Gastrocnemius medialis (tissue), 4 donors: ENCODE measurements around the gene CEBPA. TPM values are rescaled to one million over a fixed set of nuclear protein-coding genes. Genes with fewer than 3 reads are reported as not detected.
"Not testable (repeated sequence)": the region's sequence is repeated elsewhere in the genome, so short reads cannot be mapped to it uniquely, and the experiment has no call there.

Experiments
- ATAC-seq, 2 donors: fragments of 150-250 bp; one replicate each; pipeline ENCODE4 v1.9.1; 2016
- DNase-seq, 2 donors: peaks; one replicate each; pipeline ENCODE4 v3.0.0-alpha.2; 2019
- H3K27ac ChIP-seq, 4 donors: fragments of 200-600 bp; sonication (generic); 1 replicate in 1 of 4; 2 replicates in 3 of 4; pipeline ENCODE4 v1.5.1; 2016 to 2018; ENCODE audit warnings: mild to moderate bottlenecking in 2 of 4, moderate library complexity in 1 of 4
- H3K27me3 ChIP-seq, 3 donors: fragments of 200-600 bp; sonication (generic) in 2 of 3; 1 replicate in 1 of 3; 2 replicates in 2 of 3; pipeline versions ENCODE4 v1.5.1 to v1.6.0; 2016 to 2019; ENCODE audit warnings: mild to moderate bottlenecking in 1 of 3, moderate library complexity in 1 of 3
- H3K36me3 ChIP-seq, 2 donors: fragments of 200-600 bp; sonication (generic) in 1 of 2; one replicate each; pipeline ENCODE4 v1.5.1; 2017 to 2018
- H3K4me1 ChIP-seq, 2 donors: fragments of 200-600 bp; sonication (generic) in 1 of 2; one replicate each; pipeline ENCODE4 v1.5.1; 2016 to 2017; ENCODE audit warnings: mild to moderate bottlenecking in 2 of 2
- H3K4me3 ChIP-seq, 4 donors: fragments of 200-600 bp; sonication (generic) in 3 of 4; 1 replicate in 1 of 4; 2 replicates in 3 of 4; pipeline ENCODE4 v1.5.1; 2016 to 2019; ENCODE audit warnings: mild to moderate bottlenecking in 2 of 4
- H3K9me3 ChIP-seq, 3 donors: fragments of 200-600 bp; sonication (generic) in 2 of 3; 1 replicate in 1 of 3; 2 replicates in 2 of 3; pipeline ENCODE4 v1.5.1; 2016 to 2019
- POLR2A ChIP-seq, 2 donors: fragments of 450-650 bp; IDR thresholded peaks; one replicate each; pipeline ENCODE4 v1.6.1; 2017; ENCODE audit warnings: antibody characterized with exemption in 2 of 2, mild to moderate bottlenecking in 2 of 2, moderate library complexity in 2 of 2
- in situ Hi-C, 4 donors: fragments of 200-750 bp; cut with MboI; loops; one replicate each; pipeline versions ENCODE4 v1.15.0 to v1.8.0; 2017; ENCODE audit warnings: low sequenced_read_pairs in 4 of 4
- intact Hi-C: fragments of 100-400 bp; cut with DNase I; formaldehyde crosslinking; loops from one replicate; pipeline ENCODE4 v1.15.1; 2023; ENCODE audit warnings: low total_unique reads
- total RNA-seq, 4 donors: library from RNA; depleted of rRNA; stranded (reverse); fragments of >200 nt; gene quantifications; one replicate each; pipeline versions ENCODE4 v1.1.0 to v1.2.3, GENCODE V29; 2016
- TF ChIP-seq, protein P1 (sequence below), 5 experiments: fragments of 450-650 bp in 3 of 5; fragments of 200-600 bp in 2 of 5; sonication (generic) in 2 of 5; IDR thresholded peaks in 4 of 5; conservative IDR thresholded peaks in 1 of 5; 1 replicate in 4 of 5; 2 replicates in 1 of 5; pipeline ENCODE4 v1.5.1; 2016 to 2019; ENCODE audit warnings: antibody characterized with exemption in 5 of 5, mild to moderate bottlenecking in 3 of 5, moderate library complexity in 3 of 5

CEBPA gene
- total RNA-seq, 4 donors from 2014 or later: 11.9 to 29.9 (median 25.5) TPM

DNA sequence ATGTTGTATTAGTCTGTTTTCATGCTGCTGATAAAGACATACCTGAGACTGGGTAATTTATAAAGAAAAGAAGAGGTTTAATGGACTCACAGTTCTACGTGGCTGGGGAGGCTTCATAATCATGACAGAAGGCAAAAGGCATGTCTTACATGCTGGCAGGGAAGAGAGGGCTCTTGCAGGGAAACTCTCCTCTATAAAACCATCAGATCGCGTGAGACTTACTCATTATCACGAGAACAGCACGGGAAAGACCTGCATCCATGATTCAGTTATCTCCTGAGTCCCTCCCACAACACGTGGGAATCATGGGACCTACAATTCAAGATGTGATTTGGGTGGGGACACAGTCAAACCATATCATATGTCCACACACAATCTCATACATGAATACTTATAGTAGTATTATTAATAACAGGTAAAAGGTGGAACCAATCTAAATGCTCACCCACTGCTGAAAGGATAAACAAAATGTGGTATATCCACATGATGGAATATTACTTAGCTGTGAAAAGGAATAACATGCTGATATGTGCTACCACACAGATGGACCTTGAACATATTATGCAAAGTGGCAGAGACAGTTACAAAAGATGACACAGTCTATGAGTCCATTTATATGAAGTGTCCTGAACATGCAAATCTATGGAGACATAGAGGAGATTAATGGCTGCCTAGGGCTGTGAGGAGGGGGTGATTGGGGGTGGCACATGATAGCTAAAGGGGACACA lies 20.9 kb upstream of the CEBPA start:
- TF ChIP-seq, protein P1, sequence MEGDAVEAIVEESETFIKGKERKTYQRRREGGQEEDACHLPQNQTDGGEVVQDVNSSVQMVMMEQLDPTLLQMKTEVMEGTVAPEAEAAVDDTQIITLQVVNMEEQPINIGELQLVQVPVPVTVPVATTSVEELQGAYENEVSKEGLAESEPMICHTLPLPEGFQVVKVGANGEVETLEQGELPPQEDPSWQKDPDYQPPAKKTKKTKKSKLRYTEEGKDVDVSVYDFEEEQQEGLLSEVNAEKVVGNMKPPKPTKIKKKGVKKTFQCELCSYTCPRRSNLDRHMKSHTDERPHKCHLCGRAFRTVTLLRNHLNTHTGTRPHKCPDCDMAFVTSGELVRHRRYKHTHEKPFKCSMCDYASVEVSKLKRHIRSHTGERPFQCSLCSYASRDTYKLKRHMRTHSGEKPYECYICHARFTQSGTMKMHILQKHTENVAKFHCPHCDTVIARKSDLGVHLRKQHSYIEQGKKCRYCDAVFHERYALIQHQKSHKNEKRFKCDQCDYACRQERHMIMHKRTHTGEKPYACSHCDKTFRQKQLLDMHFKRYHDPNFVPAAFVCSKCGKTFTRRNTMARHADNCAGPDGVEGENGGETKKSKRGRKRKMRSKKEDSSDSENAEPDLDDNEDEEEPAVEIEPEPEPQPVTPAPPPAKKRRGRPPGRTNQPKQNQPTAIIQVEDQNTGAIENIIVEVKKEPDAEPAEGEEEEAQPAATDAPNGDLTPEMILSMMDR (IDR thresholded peaks at IDR 0.05 in 4 of 5, conservative IDR thresholded peaks at IDR 0.05 in 1 of 5): no peak
- TF ChIP-seq POLR2A (IDR thresholded peaks at IDR 0.05): no peak
- Histone ChIP-seq H3K4me3 (no peak overlapping the region), H3K27me3 (no peaks in the 10 kb centered on the region), H3K36me3 (no peaks in the 10 kb centered on the region), H3K9me3 (no peaks in the 10 kb centered on the region), H3K27ac (no peak overlapping the region), H3K4me1 (peaks cover 12 to 15% of the 10 kb centered on the region in 2 donors)
- in situ Hi-C loops (no loop called here), intact Hi-C loops (no loop called here)
- DNase-seq (no peak), ATAC-seq (no peak)

DNA sequence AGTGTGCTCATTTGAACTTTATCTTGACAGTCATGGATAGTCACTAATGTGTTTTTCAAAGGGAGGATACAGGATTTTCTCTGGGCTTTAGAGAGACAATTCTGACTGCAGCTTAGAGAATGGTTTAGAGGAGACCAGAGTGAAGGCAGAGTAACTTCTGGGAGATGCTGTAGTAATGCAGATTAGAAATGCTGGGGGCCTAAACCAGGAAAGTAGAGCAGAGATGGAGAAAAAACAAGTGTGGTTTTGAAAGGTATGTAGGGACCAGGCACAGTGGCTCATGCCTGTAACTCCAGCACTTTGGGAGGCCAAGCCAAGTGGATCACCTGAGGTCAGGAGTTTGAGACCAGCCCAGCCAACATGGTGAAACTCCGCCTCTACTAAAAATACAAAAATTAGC lies 18.3 kb upstream of the CEBPA start:
- Histone ChIP-seq H3K4me3 (no peak overlapping the region), H3K9me3 (no peaks in the 10 kb centered on the region), H3K36me3 (no peaks in the 10 kb centered on the region), H3K27ac (no peak overlapping the region), H3K27me3 (no peaks in the 10 kb centered on the region), H3K4me1 (peaks cover 9 to 13% of the 10 kb centered on the region in 2 donors)
- TF ChIP-seq, protein P1 (IDR thresholded peaks at IDR 0.05 in 4 of 5, conservative IDR thresholded peaks at IDR 0.05 in 1 of 5): no peak
- no peak for TF ChIP-seq POLR2A (IDR thresholded peaks at IDR 0.05)
- DNase-seq: no peak
- ATAC-seq: no peak
- intact Hi-C loops: no loop called here
- in situ Hi-C loops: no loop called here

DNA sequence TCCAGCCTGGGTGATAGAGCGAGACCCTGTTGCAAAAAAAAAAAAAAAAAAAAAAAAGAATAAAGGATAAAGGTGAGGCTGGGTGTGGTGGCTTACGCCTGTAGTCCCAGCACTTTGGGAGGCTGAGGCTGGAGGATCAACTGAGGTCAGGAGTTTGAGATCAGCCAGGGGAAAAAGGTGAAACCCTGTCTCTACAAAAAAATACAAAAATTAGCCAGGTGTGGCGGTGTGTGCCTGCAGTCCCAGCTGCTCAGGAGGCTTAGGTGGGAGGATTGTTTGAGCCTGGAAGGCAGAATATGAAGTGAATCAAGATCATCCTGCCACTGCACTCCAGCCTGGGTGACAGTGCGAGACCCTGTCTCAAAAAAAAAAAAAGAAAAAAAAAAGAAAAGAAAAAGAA lies 15.7 kb upstream of the CEBPA start:
- not testable (repeated sequence) for ATAC-seq

DNA sequence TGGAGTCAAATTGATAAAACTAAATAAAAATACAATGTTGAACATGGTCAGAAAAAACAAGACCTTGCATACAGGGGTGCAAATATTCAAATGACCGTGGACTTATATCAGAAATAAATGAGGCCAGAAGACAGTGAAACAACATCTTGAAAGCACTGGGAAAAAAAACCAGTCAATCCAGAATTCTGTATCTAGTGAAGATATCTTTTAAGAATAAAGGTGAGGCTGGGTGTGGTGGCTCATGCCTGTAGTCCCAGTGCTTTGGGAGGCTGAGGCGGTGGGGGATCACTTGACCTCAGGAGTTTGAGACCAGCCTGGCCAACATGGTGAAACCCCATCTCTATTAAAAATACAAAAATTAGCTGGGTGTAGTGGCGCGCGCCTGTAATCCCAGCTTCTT lies 15.2 kb upstream of the CEBPA start:
- DNase-seq (no peak), ATAC-seq (no peak)
- TF ChIP-seq POLR2A (IDR thresholded peaks at IDR 0.05): no peak
- TF ChIP-seq, protein P1 (IDR thresholded peaks at IDR 0.05 in 4 of 5, conservative IDR thresholded peaks at IDR 0.05 in 1 of 5): no peak
- Histone ChIP-seq H3K9me3 (no peaks in the 10 kb centered on the region), H3K36me3 (no peaks in the 10 kb centered on the region), H3K27me3 (no peaks in the 10 kb centered on the region), H3K27ac (no peak overlapping the region), H3K4me1 (peaks cover 5 to 8% of the 10 kb centered on the region in 2 donors), H3K4me3 (no peak overlapping the region)
- in situ Hi-C loops (no loop called here), intact Hi-C loops (no loop called here)

More for the DNA sequence above, 15.7 kb upstream of the CEBPA start:
- H3K27me3 ChIP-seq, DNase-seq, H3K36me3 ChIP-seq, H3K4me3 ChIP-seq, in situ Hi-C loops, H3K27ac ChIP-seq, intact Hi-C loops, H3K9me3 ChIP-seq, H3K4me1 ChIP-seq: not testable (repeated sequence)

DNA sequence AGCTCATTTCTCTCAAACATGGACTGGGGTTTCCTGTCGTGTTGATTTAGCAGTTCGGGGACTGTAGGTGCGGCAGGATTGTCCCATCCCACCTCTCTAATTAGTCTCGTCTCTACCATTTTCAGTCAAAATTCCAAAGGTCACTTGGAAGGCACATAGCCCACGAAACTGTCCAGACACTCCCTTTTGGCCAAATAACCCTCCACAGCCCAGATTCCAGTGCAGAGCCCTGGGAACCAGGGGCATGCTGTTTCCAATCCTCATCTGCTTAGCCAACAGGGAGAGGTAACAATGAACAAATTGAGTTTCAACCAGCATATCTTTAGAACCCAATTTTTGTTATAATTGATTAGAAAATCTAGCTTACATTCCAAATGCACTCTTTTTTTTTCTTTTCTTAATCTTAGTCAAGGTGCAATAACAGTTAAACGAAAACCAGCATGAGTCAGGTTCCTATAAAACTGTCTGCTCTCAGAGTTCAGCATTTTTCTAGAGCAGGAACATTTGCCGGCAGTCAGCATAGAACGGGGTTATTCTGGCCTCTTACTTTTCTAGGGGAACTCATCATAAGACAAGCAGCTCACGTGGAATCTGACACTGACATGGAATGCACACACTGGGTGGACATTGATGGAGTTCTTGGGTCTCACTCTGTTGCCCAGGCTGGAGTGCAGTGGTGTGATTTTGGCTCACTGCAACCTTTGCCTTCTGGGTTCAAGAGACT lies 14.4 kb upstream of the CEBPA start:
- Histone ChIP-seq H3K4me3 (no peak overlapping the region), H3K36me3 (no peaks in the 10 kb centered on the region), H3K9me3 (no peaks in the 10 kb centered on the region), H3K4me1 (peaks cover 5 to 9% of the 10 kb centered on the region in 2 donors), H3K27ac (no peak overlapping the region), H3K27me3 (no peaks in the 10 kb centered on the region)
- ATAC-seq (peak; percentile 36 to 68), DNase-seq (no peak)
- in situ Hi-C loops (no loop called here), intact Hi-C loops (no loop called here)
- TF ChIP-seq, protein P1 (IDR thresholded peaks at IDR 0.05 in 4 of 5, conservative IDR thresholded peaks at IDR 0.05 in 1 of 5): no peak
- TF ChIP-seq POLR2A (IDR thresholded peaks at IDR 0.05): no peak

DNA sequence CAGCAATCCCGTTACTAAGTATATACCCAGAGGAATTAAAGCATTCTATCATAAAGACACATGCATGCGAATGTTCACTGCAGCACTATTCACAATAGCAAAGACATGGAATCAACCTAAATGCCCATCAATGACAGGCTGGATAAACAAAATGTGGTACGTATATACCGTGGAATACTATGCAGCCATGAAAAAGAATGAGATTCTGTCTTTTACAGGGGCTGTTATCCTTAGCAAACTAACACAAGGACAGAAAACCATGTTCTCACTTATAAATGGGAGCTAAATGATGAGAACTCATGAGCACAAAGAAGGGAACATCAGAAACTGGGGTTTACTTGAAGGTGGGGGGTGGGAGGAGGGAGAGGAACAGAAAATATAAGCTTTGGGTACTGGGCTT lies 10.5 kb upstream of the CEBPA start:
- H3K27me3 ChIP-seq, intact Hi-C loops, ATAC-seq, in situ Hi-C loops, H3K27ac ChIP-seq, H3K4me3 ChIP-seq, H3K36me3 ChIP-seq, H3K9me3 ChIP-seq, DNase-seq: not testable (repeated sequence)
- peaks cover 18 to 22% of the 10 kb centered on the region in 2 donors for H3K4me1 ChIP-seq
